GM21717 (cell line): Measurements from ENCODE around the gene C17orf100.
"Not testable (repeated sequence)": the region's sequence is repeated elsewhere in the genome, so short reads cannot be mapped to it uniquely, and the experiment has no call there.

Source experiments
- ATAC-seq: cut with Tn5 transposase; IDR thresholded peaks from one replicate; pipeline ENCODE4 v1.9.1; 2021; ENCODE audit warnings: mild to moderate bottlenecking, moderate library complexity; ENCODE audit not compliant: unreplicated experiment

C17orf100 gene

GRCh38 chr17:6640536-6641246 is 10.9 kb upstream of the C17orf100 start, which contains the start of the genes KIAA0753 and TXNDC17:
Gene KIAA0753 (minus strand): TSS chr17:6640711. CDS start chr17:6635103, 5,608 bp downstream.
Gene TXNDC17 (plus strand): TSS chr17:6641060. CDS start chr17:6641083, 23 bp downstream.
- ATAC-seq: peak; percentile 71

- ATAC-seq: peak; percentile 10
Observed at GRCh38 chr17:6641247-6641863, 10.2 kb upstream of the C17orf100 start.

GRCh38 chr17:6642592-6642991 is 9.0 kb upstream of the C17orf100 start:
- no peak for ATAC-seq

GRCh38 chr17:6643451-6644125 is 8.0 kb upstream of the C17orf100 start:
- no peak for ATAC-seq

DNA sequence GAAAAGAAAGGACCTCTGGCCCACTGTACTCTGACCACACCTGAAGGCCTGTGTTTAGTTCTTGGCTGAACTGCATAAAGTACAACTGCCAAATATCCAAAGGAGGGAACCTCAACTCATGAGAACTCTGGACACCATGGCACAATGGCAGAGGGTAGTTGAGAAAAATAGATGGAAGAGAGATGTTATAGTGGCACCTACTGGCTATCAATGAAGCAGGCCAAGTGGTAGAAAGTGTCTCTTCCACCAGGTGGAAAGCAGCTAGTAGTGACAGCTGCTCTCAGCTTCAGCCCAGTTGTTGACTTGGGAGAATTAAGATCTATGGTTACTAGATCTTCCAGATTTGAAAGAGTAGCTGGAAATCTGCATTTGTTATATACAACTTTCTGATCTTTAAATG is 3.4 kb upstream of the C17orf100 start:
- no peak for ATAC-seq

- ATAC-seq: peak; percentile 12
Observed at GRCh38 chr17:6651919-6652452, 424 bp downstream of the C17orf100 start.

DNA sequence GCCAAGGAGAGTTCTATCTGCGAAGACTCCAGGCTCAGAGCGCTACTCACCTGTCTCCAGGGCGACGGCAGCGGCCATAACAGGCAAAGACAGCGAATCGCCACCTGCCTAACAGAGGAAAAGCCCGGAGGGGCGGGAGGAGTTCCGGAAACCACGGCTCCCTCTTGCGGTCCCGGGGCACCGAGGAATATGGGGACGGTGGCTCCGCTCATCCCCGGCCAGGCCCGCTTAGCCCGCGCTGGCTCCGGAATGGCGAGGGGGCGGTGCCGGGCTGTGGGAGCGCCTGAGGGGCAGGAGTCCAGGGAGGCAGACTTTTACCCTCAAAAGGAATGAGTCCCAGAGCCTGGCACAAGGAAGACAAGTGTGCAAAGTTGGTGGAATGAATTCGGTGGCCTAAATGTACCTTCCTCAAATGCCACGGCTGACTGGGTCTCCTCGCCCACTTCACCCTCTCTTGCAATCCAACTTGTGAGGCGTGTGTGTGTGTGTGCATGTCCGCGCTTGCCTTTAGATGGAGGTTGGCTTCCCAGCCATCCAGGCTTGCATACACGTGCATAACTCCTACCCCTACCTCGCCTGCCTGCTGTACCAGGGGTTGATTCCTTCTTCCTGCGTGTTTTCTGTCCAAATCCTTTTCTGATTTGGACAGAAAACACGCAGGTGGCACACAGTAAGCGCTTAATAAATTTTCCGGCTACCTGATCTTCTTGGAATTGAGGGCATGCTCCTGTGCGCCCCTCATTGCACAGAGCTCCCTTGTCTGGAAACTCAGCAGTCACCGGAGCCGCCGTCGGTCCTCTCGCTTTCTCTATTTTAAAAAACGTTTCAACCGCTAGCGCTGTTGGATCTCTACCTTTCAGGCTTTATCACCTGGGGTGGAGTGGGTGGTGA is 3.5 kb downstream of the C17orf100 start:
- ATAC-seq: no peak

GRCh38 chr17:6655732-6656361 is 4.3 kb downstream of the C17orf100 start:
- not testable (repeated sequence) for ATAC-seq

DNA sequence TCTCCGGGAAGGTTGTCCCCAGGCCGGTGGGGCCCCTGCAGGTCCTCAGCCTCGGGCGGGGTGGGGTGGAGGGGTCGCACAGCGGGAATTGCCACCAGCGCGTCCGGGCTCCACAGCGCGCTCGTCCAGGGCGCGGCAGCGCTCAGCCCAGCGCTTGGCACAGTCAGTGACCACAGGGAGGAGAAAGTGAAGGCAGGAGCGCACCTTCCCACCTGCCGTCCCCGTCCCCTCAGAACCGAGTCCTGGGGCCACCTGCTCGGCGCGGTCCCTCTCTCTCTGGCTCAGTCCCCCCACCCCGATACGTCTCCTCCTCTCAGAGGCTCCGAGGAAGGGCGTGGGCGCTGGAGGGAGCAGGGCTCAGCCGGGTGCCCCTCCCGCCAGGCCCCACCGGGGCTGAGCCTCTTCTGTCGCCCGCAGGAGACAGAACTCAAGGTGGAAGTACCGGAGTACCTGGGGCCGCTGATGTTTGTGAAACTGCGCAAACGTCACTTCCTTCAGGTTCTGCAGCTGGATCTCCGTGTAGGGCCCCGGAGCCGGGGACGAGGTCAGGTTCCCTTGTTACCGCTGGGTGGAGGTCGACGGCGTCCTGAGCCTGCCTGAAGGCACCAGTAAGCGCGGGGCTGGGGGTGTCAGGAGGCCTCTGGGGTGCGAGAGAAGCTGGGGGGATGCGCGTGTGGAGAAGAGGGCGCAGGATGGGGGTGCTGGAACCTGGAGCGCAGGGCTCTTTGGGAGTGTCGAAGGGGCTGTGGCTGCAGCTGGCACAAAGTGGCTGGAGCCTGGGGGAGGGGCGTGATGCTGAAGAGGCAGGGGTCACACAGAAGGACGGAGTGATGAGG is 5.5 kb downstream of the C17orf100 start:
- ATAC-seq: not testable (repeated sequence)

DNA sequence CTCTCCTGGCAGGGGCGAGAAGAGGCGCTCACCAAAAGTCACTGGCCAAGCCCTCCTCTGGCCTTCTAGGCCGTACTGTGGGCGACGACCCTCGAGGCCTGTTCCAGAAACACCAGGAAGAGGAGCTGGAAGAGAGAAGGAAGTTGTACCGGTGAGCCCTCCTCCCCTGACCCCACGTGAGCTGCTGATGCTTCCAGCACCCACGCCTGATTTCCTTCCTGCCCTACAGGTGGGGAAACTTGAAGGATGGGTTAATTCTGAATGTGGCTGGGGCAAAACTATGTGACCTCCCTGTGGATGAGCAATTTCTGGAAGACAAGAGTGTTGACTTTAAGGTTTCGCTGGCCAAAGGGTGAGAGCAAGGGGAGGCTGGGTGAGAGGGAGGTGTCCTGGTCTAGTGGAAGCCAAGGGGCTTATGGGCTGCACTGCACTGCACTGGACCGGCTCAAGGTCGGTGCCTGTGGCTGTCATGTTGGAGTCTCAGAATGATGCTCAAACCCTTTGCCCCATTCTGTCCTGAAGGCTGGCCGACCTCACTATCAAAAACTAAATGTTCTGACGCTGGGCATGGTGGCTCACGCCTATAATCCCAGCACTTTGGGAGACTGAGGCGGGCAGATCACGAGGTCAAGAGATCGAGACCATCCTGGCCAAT is 6.2 kb downstream of the C17orf100 start:
- no peak for ATAC-seq

GRCh38 chr17:6658411-6658810 is 6.8 kb downstream of the C17orf100 start:
- not testable (repeated sequence) for ATAC-seq

DNA sequence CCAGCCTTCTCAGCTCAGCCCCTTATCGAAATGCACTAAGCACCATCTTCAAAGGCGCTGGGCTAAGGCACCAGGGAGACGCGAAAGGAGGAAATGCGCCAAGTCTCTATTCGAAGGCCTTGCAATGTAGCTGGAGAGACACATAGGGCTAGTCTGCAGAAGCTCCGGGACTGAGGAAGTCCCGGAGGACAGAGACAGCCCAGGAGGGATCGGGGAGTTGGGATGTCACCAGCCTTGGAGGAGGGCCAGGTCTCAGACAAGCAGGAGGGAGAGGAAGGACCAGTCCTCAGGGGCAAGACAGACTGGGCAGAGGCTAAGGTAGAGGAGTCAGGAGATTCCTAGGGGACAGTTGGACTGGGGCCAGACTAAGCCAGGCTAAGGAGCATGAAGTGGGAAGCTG is 8.5 kb downstream of the C17orf100 start:
- ATAC-seq: no peak

DNA sequence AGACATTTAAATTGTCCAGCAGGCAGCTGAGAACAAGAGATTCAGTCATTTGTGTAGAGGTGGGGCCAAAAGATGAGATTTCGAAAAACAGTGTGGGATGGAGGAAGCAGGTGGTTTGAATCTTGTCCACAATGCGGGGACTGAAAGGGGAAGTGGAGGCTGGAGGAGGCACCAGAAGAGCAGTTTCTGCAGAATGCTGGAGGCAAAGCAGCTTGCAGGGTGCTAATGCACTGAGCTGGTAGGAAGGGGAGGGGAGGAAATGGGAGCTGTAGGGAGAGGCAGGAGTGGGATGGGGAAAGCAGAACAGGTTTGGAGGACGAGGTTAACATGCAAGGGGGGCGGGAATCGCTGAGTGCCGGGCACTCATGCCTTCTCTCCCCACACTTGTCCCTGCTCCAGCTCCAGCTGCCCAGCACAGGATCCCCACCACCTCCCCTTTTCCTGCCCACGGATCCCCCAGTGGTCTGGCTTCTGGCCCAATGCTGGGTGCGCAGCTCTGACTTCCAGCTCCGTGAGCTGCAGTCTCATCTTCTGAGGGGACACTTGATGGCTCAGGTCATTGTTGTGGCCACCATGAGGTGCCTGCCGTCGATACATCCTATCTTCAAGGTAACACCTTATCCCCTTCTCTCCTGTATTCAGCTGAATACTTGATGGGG is 9.4 kb downstream of the C17orf100 start:
- peak; percentile 42 for ATAC-seq

- ATAC-seq: no peak
Observed at GRCh38 chr17:6661464-6661848, 9.9 kb downstream of the C17orf100 start.

GRCh38 chr17:6663200-6663599 is 11.6 kb downstream of the C17orf100 start:
- ATAC-seq: not testable (repeated sequence)

- no peak for ATAC-seq
Observed at GRCh38 chr17:6666077-6666521, 14.5 kb downstream of the C17orf100 start.

DNA sequence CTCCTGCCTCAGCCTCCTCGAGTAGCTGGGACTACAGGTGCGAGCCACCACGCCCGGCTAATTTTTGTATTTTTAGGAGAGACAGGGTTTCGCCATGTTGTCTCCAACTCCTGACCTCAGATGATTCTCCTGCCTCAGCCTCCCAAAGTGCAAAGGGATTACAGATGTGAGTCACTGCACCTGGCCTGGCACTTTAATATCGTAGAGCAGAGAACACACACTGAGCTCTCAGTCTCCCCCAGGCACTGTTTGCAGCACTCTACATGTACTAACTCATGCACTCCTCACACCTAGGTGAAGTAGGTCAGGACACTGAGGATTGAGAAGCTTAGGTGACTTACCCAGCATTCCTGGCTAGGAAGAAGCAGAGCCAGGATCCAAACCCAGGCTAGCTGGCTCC is 15.0 kb downstream of the C17orf100 start:
- no peak for ATAC-seq

- no peak for ATAC-seq
Observed at GRCh38 chr17:6667516-6667915, 16.0 kb downstream of the C17orf100 start.
